Left ventricle myocardium inferior (tissue), 1 donor: Measurements from ENCODE around the gene THOC7. TPM values are rescaled to one million over a fixed set of nuclear protein-coding genes. Genes with fewer than 3 reads are reported as not detected.

Experiments used
- DNase-seq: peaks from one replicate; pipeline ENCODE4 v3.0.0-alpha.2; 2020
- H3K27ac ChIP-seq: fragments of 200-600 bp; replicated peaks from 2 replicates; pipeline ENCODE4 v1.8.0; 2021
- H3K27me3 ChIP-seq: fragments of 200-600 bp; 2 replicates; pipeline ENCODE4 v1.8.0; 2021; ENCODE audit warnings: low read depth
- H3K36me3 ChIP-seq: fragments of 200-600 bp; 2 replicates; pipeline ENCODE4 v1.8.0; 2021
- H3K4me1 ChIP-seq: fragments of 200-600 bp; 2 replicates; pipeline ENCODE4 v1.8.0; 2021
- H3K4me3 ChIP-seq: fragments of 200-600 bp; 2 replicates; pipeline ENCODE4 v1.8.0; 2021; ENCODE audit warnings: mild to moderate bottlenecking, moderate library complexity
- H3K9me3 ChIP-seq: fragments of 200-600 bp; replicated peaks from 2 replicates; pipeline ENCODE4 v1.8.0; 2021
- intact Hi-C: fragments of 100-400 bp; cut with micrococcal nuclease; formaldehyde crosslinking; loops from one replicate; pipeline ENCODE4 v1.11.0; 2022
- total RNA-seq: library from RNA; stranded (reverse); fragmentation: NEBNext Ultra II Directional; extraction: Animal tissue kit (Norgen Biotek cat#: 25700); gene quantifications from one replicate; pipeline ENCODE4 v1.2.1, GENCODE V29; 2021
- TF ChIP-seq, protein P1 (sequence below): fragments of 200-600 bp; IDR thresholded peaks from 2 replicates; pipeline ENCODE4 v1.8.0; 2021; ENCODE audit warnings: antibody characterized with exemption, mild to moderate bottlenecking, borderline replicate concordance
- donor health status: DM: no; HTN: yes; CAD: no; lungs with severe emphysema.

THOC7 gene
- total RNA-seq, 1 donor from 2014 or later: 79.4 TPM

DNA sequence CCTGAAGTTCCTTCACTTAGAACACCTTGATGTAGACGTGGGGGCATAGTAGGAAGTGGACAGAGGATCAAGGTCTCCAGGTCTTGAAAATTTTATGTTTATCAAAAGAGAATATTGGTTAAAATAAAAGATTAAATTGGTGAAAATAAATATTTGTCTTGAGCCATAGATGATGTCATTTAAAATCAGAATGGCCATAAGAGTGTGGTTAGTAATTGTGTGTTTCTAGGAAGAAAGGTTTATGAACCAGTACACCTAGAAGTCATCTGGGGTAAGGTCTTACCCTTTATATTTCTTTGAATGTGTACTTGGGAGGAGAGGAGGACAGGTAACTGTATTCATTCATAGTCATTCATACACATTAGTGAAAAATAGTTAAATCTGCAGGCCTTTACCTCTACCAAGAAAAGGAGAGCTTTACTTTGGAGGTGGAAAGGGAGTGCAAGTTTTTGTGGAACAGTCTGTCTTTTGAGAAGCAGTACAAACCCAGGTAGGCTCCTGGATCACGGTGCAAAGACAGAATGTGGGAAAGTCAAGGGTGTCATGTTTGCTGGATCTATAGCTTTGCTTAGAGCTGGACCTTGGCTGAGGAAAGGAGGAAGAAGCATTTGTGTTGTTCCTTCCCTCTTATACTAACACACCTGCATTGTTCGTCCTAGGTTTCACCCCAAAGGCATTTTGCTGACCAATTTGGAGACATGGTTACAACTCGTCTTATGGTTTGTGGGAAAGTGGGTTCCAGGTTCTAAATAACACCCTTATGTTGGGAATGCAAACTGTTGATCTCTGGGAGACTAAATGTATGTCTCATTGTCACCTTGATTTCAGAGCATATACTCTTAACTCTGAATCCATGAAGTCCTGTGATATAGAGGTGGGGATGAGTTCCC is 42.4 kb upstream of the THOC7 start:
- DNase-seq: no peak
- Histone ChIP-seq H3K9me3 (no peaks in the 10 kb centered on the region), H3K27me3 (no peaks in the 10 kb centered on the region), H3K4me1 (peaks cover 22% of the 10 kb centered on the region), H3K36me3 (no peaks in the 10 kb centered on the region), H3K4me3 (no peak overlapping the region), H3K27ac (no peak overlapping the region)
- TF ChIP-seq, protein P1, sequence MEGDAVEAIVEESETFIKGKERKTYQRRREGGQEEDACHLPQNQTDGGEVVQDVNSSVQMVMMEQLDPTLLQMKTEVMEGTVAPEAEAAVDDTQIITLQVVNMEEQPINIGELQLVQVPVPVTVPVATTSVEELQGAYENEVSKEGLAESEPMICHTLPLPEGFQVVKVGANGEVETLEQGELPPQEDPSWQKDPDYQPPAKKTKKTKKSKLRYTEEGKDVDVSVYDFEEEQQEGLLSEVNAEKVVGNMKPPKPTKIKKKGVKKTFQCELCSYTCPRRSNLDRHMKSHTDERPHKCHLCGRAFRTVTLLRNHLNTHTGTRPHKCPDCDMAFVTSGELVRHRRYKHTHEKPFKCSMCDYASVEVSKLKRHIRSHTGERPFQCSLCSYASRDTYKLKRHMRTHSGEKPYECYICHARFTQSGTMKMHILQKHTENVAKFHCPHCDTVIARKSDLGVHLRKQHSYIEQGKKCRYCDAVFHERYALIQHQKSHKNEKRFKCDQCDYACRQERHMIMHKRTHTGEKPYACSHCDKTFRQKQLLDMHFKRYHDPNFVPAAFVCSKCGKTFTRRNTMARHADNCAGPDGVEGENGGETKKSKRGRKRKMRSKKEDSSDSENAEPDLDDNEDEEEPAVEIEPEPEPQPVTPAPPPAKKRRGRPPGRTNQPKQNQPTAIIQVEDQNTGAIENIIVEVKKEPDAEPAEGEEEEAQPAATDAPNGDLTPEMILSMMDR: no peak
- intact Hi-C loops: no loop called here

DNA sequence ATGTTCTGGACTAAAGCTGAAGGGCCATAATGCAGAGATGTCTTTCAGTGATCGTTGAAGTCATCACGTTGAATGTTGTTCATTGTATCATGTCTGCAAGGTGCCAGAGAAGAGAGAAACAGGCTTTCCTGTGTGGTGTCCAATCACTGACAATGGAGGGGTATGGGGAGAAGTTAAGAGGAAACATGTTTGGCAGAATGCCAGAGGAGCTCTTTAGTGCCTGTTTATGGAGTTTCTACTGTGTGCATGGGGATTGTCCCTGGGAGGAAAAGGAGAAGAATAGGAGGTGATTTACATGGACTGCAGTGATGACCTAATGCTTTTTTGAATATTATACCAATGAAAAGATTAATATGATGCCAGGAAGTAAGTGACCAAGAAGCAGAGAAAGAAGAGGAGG is 36.9 kb upstream of the THOC7 start:
- Histone ChIP-seq H3K9me3 (no peaks in the 10 kb centered on the region), H3K4me3 (no peak overlapping the region), H3K4me1 (peaks cover 21% of the 10 kb centered on the region), H3K27me3 (no peaks in the 10 kb centered on the region), H3K36me3 (peaks cover 25% of the 10 kb centered on the region), H3K27ac (no peak overlapping the region)
- intact Hi-C loops: no loop called here
- TF ChIP-seq, protein P1: no peak
- DNase-seq: no peak

DNA sequence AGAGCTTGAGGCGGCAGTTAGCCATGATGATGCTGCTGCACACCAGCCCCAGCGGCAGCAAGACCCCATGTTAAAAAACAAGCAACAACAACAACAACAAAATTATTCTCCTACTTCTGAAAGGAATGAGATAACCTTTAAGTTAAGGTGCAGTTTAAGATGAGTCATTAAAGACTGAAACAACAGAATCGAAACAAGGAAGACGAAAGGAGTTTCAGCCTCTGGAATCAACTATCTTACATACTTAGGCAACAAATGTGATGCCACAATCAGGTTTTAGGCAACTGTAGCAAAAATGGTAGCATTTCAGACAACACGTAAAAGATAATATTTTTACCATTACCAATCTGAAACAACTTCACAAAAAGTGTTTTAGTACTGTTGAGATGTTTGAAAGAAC is 36.4 kb upstream of the THOC7 start:
- H3K27ac ChIP-seq: no peak overlapping the region
- intact Hi-C loops: no loop called here

DNA sequence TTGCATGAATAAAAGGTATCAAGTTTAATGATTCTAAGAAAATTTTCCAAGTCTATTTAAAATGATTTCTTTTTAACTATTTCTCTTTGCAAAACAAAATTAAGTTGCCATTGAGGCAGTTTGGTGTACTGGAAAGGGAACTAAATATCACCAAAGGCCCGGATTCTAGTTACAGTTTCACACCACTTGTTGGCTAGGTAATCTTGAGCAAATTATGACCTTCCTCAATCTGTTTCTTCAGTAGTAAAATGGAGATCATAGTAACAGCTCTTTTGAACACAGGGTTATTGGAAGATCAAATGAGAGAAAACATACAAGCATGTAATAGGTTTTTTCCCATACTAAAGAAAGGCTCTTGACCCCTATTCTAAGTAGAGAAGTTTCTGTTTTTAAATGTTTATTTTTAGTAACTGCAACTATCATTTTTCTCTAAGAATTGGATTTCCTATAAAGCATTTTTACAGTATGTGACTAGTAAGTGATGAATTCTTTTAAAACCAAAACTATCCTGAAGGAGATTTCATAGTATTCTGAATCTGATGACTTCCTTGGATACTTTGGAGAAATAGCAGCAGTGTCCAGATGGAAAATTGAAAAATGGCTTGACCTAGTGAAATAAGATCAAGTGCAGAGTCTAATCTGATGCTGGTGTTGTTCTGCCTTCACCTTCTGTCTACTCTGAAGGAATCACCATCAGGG is 32.9 kb upstream of the THOC7 start:
- H3K36me3 ChIP-seq: peaks cover 26% of the 10 kb centered on the region
- no peak for DNase-seq
- peaks cover 44% of the 10 kb centered on the region for H3K4me1 ChIP-seq
- H3K27me3 ChIP-seq: no peaks in the 10 kb centered on the region
- H3K9me3 ChIP-seq: no peaks in the 10 kb centered on the region
- no peak overlapping the region for H3K27ac ChIP-seq
- TF ChIP-seq, protein P1: no peak
- intact Hi-C loops: no loop called here
- H3K4me3 ChIP-seq: no peak overlapping the region

More for the DNA sequence above, 36.4 kb upstream of the THOC7 start:
- no peak overlapping the region for H3K4me3 ChIP-seq
- H3K4me1 ChIP-seq: peaks cover 25% of the 10 kb centered on the region
- no peak for DNase-seq
- H3K36me3 ChIP-seq: peaks cover 25% of the 10 kb centered on the region
- TF ChIP-seq, protein P1: no peak
- H3K27me3 ChIP-seq: no peaks in the 10 kb centered on the region
- H3K9me3 ChIP-seq: no peaks in the 10 kb centered on the region

DNA sequence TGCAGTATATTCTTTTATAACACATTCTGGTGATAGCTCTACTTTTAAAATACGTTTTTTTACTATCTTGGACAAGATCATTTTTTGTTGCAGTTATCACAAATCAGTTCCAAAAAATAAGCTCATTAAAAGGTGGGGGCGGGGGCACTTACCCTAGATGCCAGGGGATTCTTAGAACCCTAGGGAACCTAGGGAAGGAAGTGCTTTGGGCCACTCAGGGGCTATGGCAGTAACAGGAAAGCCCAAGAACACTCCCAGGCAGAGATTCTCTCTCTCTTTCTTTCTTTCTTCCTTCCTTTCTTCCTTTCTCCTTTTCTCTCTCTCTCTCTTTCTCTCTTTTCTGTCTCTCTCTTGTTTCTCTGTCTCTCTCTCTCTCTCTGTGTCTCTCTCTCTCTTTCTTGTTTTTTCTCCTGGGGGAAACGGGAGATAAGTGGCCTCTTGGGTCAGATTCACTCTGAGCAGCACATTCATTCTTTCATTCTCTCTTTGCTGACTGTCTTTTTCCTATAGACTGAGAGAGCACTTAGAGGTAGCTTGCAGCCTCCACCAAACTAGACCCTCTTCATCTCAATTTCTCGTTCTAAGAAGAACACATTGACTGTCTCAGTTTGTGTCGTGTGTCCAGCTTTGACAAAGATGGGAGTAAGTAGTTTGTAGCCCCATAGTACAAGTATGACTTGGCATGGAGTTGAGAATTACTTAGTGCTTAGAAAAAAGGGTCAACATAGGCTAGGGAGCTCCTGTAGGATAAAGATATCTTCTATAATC is 32.0 kb upstream of the THOC7 start:
- Histone ChIP-seq H3K4me1 (peaks cover 44% of the 10 kb centered on the region), H3K27me3 (no peaks in the 10 kb centered on the region), H3K36me3 (peaks cover 32% of the 10 kb centered on the region), H3K27ac (no peak overlapping the region), H3K4me3 (no peak overlapping the region), H3K9me3 (no peaks in the 10 kb centered on the region)
- intact Hi-C loops: no loop called here
- no peak for DNase-seq
- TF ChIP-seq, protein P1: no peak
